Mesothelial cell of epicardium (in vitro differentiated cells): ENCODE measurements around the gene FCHSD2. TPM values are rescaled to one million over a fixed set of nuclear protein-coding genes. Genes with fewer than 3 reads are reported as not detected.
"Not testable (repeated sequence)": the region's sequence is repeated elsewhere in the genome, so short reads cannot be mapped to it uniquely, and the experiment has no call there.

ENCODE experiments used
- DNase-seq, 2 experiments: peaks; one replicate each; pipeline ENCODE4 v3.0.0; 2021; ENCODE audit warnings: low spot score in 2 of 2; ENCODE audit not compliant: unreplicated experiment in 2 of 2
- H3K27ac Mint-ChIP-seq: 2 replicates; pipeline ENCODE4 v1.8.0; 2021; ENCODE audit warnings: mixed read lengths
- H3K27me3 Mint-ChIP-seq: 2 replicates; pipeline ENCODE4 v1.8.0; 2021; ENCODE audit warnings: low read depth, mixed read lengths
- H3K36me3 Mint-ChIP-seq: 2 replicates; pipeline ENCODE4 v1.8.0; 2021; ENCODE audit warnings: mixed read lengths
- H3K4me1 Mint-ChIP-seq: 2 replicates; pipeline ENCODE4 v1.8.0; 2021; ENCODE audit warnings: mixed read lengths
- H3K4me3 Mint-ChIP-seq: 2 replicates; pipeline ENCODE4 v1.8.0; 2021; ENCODE audit warnings: mild to moderate bottlenecking, moderate library complexity, mixed read lengths
- H3K9me3 Mint-ChIP-seq: 2 replicates; pipeline ENCODE4 v1.8.0; 2021; ENCODE audit warnings: mixed read lengths
- total RNA-seq: library from RNA; stranded (reverse); gene quantifications from 3 replicates; pipeline ENCODE4 v1.2.1, GENCODE V29; 2021
- TF ChIP-seq, protein P1 (sequence below): fragments of 200-600 bp; sonication (generic); IDR thresholded peaks from one replicate; pipeline ENCODE4 v1.5.0; 2021; ENCODE audit warnings: antibody characterized with exemption; ENCODE audit not compliant: unreplicated experiment

The FCHSD2 gene
- total RNA-seq, 1 donor from 2014 or later, result 33.8 TPM

DNA sequence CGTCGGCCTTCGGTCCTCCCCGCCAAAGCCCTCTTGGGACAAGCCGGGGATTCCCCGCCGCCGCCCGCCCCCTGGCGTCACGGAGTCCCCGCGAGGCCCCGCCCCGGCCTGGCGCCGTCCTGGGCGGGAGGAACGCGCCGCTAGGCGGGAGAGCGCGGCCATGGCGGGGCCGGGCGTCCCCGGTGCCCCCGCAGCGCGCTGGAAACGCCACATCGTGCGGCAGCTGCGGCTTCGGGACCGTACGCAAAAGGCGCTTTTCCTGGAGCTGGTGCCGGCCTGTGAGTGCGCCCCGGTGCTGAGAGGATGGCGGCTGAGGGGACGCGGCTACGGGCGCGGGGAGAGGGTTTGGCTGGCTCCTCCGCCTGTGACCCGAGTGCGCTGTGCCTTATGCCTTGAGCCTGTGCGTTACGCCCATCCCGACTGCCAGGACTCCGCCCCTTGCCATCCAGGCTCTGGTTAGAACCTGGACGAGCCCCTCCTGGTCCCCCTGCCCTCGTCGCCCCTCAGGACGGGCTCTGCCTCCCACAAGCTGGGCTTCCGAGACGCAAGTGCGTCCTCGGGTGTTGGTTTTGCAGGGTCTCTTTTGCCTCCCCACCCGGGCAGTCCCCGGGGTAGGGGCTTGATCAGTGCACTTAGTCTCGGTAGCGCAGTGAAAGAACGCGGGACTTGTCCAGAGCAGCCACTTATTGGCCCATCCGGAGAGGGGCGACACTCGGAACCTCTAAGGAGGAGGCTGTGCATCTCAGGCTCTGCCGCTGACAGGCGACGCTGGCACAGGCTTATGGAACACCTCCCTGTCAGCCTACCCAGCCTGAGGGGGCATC lies 327.6 kb downstream of the FCHSD2 start, which contains the start of gene ATG16L2:
Gene ATG16L2, plus strand, starts transcription at position 126 of the 824 bp plus-strand sequence. Its CDS starts 35 bp downstream, at position 161.
- H3K9me3 Mint-ChIP-seq, result no peaks in the 10 kb centered on the region
- peak; percentile 82 to 92 for DNase-seq
- H3K27me3 Mint-ChIP-seq, result no peaks in the 10 kb centered on the region
- H3K27ac Mint-ChIP-seq, result peak within 1 kb of the TSS; percentile 97
- TF ChIP-seq, protein P1, sequence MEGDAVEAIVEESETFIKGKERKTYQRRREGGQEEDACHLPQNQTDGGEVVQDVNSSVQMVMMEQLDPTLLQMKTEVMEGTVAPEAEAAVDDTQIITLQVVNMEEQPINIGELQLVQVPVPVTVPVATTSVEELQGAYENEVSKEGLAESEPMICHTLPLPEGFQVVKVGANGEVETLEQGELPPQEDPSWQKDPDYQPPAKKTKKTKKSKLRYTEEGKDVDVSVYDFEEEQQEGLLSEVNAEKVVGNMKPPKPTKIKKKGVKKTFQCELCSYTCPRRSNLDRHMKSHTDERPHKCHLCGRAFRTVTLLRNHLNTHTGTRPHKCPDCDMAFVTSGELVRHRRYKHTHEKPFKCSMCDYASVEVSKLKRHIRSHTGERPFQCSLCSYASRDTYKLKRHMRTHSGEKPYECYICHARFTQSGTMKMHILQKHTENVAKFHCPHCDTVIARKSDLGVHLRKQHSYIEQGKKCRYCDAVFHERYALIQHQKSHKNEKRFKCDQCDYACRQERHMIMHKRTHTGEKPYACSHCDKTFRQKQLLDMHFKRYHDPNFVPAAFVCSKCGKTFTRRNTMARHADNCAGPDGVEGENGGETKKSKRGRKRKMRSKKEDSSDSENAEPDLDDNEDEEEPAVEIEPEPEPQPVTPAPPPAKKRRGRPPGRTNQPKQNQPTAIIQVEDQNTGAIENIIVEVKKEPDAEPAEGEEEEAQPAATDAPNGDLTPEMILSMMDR, result no peak
- H3K36me3 Mint-ChIP-seq, result peaks cover 13% of the 10 kb centered on the region
- H3K4me1 Mint-ChIP-seq, result peaks cover 31% of the 10 kb centered on the region
- peak within 1 kb of the TSS; percentile 93 for H3K4me3 Mint-ChIP-seq

GRCh38 chr11:72813740-72814285 lies 328.3 kb downstream of the FCHSD2 start:
- peaks cover 31% of the 10 kb centered on the region for H3K4me1 Mint-ChIP-seq
- no peak for DNase-seq
- H3K36me3 Mint-ChIP-seq, result peaks cover 14% of the 10 kb centered on the region
- no peaks in the 10 kb centered on the region for H3K27me3 Mint-ChIP-seq
- TF ChIP-seq, protein P1, result no peak
- H3K27ac Mint-ChIP-seq, result peak overlapping the region; percentile 97
- H3K4me3 Mint-ChIP-seq, result peak overlapping the region; percentile 81
- H3K9me3 Mint-ChIP-seq, result no peaks in the 10 kb centered on the region

DNA sequence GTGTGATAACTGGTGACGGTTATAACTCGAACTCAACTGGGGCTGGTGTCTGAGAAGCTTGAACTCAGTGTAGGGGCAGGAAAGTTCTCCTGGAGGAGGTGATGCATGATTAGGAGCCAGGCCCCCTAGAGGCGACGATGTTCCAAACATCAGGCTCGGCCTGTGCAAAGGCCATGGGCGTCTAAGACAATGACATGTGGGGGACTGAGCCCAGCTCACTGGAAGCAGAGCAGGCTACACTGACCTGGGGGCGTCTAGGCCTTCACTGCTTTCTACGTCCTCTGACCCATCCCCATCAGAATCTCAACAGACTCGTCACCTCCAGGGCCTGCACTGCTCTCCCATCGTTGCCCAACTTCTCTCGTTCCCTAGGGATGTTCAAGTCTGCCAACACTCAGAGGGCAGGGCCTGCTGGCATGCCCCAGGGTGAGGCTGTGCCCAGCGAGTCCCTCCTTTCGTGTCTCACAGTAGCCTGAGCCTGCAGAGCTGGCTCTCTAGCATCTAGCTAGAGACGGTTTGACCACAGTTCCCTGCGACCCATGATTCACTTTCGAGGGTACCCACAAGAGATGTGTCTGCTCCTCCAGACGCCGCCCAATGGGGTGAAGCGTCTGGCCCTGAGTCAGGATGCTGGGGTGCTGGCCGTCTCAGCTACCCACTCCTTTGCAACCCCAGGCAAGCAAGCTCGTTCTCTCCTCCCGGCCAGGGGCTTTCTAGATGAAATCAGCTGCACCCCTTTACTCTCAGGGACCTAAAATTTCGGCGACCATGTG lies 329.0 kb downstream of the FCHSD2 start:
- no peak for DNase-seq
- peaks cover 12% of the 10 kb centered on the region for H3K36me3 Mint-ChIP-seq
- H3K9me3 Mint-ChIP-seq, result no peaks in the 10 kb centered on the region
- H3K4me1 Mint-ChIP-seq, result peaks cover 31% of the 10 kb centered on the region
- no peaks in the 10 kb centered on the region for H3K27me3 Mint-ChIP-seq
- peak overlapping the region; percentile 81 for H3K4me3 Mint-ChIP-seq
- peak overlapping the region; percentile 97 for H3K27ac Mint-ChIP-seq
- TF ChIP-seq, protein P1, result peak; percentile 44

- Mint-ChIP-seq H3K4me3 (peak overlapping the region; percentile 81), H3K36me3 (peaks cover 12% of the 10 kb centered on the region), H3K27ac (peak overlapping the region; percentile 52), H3K4me1 (peaks cover 31% of the 10 kb centered on the region), H3K27me3 (no peaks in the 10 kb centered on the region), H3K9me3 (no peaks in the 10 kb centered on the region)
- DNase-seq, result no peak
- TF ChIP-seq, protein P1, result no peak
Observed at GRCh38 chr11:72812604-72812966, 329.5 kb downstream of the FCHSD2 start.

DNA sequence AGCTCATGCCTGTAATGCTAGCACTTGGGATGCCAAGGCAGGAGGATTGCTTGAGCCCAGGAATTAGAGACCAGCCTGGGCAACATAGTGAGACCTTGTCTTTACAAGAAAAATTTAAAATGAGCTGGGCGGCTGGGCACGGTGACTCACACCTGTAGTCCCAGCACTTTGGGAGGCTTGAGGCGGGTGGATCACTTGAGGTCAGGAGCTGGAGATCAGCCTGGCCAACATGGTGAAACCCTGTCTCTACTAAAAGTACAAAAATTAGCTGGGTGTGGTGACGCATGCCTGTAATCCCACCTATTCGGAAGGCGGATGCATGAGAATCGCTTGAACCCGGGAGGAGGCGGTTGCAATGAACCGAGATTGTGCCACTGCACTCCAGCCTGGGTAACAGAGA lies 330.4 kb downstream of the FCHSD2 start:
- H3K9me3 Mint-ChIP-seq, result not testable (repeated sequence)

More for the DNA sequence above, 330.4 kb downstream of the FCHSD2 start:
- not testable (repeated sequence) for DNase-seq, H3K27me3 Mint-ChIP-seq
- Mint-ChIP-seq H3K4me1 (peaks cover 30% of the 10 kb centered on the region), H3K4me3 (peak overlapping the region; percentile 8), H3K27ac (peak overlapping the region; percentile 43), H3K36me3 (peaks cover 12% of the 10 kb centered on the region)
